GM21786 (cell line): ENCODE data around the gene ASB4.
"Not testable (repeated sequence)": the region's sequence is repeated elsewhere in the genome, so short reads cannot be mapped to it uniquely, and the experiment has no call there.

Experiments used
- ATAC-seq: cut with Tn5 transposase; IDR thresholded peaks from one replicate; pipeline ENCODE4 v1.9.1; 2021; ENCODE audit not compliant: unreplicated experiment

Gene ASB4, protein sequence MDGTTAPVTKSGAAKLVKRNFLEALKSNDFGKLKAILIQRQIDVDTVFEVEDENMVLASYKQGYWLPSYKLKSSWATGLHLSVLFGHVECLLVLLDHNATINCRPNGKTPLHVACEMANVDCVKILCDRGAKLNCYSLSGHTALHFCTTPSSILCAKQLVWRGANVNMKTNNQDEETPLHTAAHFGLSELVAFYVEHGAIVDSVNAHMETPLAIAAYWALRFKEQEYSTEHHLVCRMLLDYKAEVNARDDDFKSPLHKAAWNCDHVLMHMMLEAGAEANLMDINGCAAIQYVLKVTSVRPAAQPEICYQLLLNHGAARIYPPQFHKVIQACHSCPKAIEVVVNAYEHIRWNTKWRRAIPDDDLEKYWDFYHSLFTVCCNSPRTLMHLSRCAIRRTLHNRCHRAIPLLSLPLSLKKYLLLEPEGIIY

GRCh38 chr7:95485391-95486123, at the start of gene ASB4:
Gene ASB4 (plus strand): TSS chr7:95485943. CDS start chr7:95485972, 29 bp downstream.
- no peak for ATAC-seq

GRCh38 chr7:95436407-95436806, 49.3 kb upstream of the ASB4 start:
- no peak for ATAC-seq

GRCh38 chr7:95440394-95441038, 45.2 kb upstream of the ASB4 start:
- no peak for ATAC-seq

DNA sequence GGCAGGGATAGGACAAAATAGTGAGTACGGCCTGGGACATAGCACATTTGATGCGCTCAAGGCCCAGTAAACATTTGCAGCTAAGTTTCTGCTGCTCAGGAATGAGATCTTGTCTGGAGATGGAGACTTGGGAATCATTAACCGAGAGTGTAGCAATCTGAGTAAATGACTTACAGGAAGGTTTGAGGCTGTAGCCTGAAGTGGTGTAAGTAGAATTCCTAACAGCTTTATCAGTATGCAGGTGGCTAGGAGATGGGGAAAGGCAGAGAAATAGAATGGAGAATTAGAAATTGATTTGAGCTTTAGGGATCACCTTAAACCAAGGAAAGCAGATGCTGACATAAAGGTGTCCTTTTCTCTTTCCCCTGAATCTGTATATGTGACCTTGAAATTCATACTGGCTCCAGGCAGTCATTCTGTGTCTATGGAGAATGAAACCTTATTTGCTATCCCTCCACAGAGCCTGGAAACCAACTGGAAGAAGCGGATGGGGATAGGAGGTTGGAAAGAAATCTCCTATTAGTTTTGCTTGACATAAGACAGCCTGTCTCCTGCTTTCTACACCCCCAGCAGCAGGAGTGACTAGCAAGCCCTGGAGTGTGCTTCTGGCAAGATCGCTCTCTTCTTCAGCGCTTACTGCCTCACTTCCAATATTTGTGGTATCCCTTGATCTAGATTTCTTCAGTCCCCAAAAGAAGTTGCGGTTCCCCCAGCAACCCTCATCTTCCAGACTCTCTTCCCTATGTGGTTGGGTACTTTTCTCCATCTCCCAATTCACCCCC, 44.5 kb upstream of the ASB4 start:
- no peak for ATAC-seq

DNA sequence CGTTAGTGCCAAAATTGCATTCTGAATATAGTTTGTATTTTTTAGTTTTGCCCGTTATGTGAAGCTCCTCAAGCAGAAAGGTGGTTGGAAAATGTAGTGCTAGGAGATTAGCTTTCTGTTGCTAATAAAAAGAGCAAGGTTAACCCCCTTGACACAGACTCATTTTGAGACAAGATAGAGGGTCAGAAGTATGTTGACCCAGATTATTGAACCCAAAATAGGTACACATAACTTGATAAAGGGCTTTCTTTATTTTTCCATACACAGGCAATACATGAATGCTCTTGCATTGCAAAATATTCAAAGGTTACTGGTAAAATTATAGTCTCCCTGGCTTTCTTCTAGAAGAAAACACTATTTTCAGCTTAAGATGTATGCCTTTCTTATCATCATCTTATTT, 40.9 kb upstream of the ASB4 start:
- no peak for ATAC-seq

DNA sequence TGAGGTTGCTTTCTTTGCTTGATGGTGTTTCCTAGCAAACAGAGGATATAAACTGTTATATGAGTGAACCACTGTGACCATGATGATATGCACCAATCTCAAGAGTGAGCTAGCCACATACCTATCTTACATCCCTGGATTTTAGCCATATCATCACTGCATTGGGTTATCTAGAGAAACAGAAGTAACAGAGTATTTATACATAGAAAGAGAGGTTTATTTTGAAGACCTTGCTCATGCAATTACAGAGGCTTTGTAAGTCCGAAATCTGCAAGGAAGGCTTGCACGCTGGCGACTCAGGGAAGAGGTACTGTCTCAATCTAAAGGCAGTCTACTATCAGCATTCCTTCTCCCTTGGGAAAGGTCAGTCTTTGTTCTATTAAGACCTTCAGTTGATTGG, 39.1 kb upstream of the ASB4 start:
- no peak for ATAC-seq

DNA sequence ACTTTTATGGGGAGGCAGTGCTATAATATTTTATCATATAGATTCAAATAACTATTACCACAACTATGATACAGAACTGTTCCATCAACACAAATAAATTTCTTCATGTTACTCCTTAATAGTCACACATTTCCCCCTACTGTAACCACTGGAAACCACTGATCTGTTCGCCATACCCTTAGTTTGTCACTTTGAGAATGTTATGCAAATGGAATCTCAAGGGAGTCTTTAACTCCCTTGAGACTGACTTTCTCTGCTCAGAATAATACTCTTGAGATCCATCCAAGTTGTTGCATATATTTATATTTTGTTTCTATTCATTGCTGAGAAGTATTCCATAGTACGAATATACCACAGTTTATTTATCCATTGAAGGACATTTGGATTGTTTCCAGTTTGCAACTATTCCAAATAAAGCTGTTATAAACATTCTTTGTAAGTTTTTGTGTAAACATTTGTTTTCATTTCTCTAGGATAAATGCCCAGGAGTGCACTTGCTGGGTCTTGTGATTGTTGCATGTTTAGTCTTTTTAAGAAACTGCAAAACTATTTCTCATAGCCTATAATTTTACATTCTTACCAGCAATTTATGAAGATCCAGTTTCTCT, 31.2 kb upstream of the ASB4 start:
- ATAC-seq = peak; percentile 66

GRCh38 chr7:95457947-95458346, 27.8 kb upstream of the ASB4 start:
- ATAC-seq = no peak

DNA sequence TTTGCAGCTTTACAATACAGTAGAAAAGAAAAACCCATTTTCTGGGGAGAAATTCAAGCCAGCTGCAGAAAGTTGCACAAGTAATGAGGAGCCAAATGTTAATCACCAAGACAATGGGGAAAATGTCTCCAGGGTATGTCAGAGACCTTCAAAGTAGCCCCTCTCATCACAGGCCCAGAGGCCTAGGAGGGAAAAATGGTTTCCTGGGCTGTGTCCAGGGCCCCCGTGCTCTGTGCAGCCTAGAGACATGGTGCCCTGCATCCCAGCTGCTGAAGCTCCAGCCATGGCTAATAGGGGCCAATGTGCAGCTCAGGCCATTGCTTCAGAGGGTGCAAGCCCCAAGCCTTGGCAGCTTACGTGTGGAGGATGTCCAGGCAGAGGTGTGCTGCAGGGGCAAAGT, 25.1 kb upstream of the ASB4 start:
- ATAC-seq = not testable (repeated sequence)

DNA sequence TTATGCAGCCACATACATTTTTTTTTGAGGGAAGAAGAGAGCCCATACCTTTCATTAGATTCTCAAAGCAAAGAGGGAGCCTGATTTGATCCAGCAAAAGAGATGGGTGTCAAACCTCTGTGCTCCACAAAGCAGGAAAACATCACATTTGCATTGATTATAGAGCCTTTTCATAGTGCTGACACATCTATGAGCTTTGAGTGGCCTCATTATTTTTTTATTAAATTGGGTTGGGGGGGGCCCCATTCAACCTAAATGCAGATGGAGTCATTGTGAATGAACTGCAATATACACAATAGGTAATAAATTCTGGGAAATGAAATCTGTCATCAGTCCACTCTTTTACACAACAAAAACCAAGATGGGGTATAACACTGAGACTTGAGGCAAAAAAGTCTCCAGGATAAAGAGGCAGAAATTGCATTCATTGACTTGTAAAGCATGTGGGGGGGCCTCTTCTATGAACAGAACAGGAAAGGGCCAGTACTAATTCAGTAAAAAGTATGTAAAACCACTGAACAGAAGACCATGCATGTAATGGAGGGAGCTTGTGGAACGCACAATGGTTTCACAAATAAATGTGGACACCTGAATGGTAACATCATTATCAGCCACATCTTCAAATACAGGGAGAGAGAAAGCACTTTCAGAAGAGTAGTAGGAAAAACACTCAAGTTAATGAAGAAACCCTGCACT, 17.7 kb upstream of the ASB4 start:
- no peak for ATAC-seq

GRCh38 chr7:95469187-95469586, 16.6 kb upstream of the ASB4 start:
- no peak for ATAC-seq

DNA sequence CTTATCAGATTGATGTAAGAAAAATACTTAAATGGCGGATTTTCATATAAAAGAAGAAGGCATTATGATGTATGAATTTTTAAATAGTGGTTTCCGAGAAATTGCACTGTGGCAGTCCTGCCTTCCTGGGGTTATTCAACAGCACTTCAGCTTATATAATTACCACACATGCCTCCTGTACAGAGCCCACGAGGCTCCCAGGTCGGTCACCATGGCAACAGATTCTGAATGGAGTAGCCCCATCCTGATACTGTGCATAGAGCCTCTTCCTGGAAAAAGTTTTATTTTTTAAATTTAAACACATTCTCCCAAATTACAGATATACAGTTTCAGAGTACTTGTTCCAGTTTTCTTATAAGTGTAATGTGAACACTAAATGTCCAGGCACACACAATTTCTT, 15.9 kb upstream of the ASB4 start:
- no peak for ATAC-seq

- peak; percentile 99 for ATAC-seq
Measured at GRCh38 chr7:95470452-95470851, 15.3 kb upstream of the ASB4 start.

GRCh38 chr7:95471071-95471470, 14.7 kb upstream of the ASB4 start:
- no peak for ATAC-seq

GRCh38 chr7:95472581-95473161, 13.1 kb upstream of the ASB4 start:
- no peak for ATAC-seq

DNA sequence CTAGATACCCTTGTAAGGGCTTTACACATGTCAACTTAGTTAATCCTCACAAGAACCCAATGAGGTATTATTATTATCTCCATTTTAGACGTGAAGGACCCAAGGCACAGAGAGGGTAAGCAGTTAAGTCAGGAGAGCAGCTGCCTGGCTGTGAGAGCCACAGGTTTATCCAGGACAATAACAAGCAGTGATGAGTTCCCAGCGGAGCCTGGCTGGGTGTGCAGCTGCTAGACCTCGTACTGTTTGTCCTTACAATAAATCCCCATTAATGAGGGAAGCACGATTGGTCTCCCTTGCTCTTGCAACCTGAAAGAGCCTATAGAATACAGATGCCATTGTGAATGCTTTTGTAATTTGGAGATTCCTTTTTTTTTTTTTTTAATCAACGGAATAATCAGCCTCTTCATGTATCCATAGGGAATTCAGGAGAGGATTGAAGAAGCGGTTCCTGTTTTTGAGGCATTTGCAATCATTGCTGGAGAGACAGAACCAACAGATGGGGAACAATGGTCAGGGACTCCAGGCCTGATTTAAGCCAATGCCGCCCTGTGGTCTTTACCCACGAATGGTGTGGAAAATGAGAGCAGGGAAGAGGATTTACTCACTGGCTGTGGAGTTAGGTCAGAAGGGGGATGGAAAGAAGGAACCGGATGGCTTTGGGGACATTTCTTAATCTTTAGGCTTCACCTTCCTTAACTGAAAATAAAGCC, 12.3 kb upstream of the ASB4 start:
- no peak for ATAC-seq

- ATAC-seq = no peak
Measured at GRCh38 chr7:95476072-95476847, 9.5 kb upstream of the ASB4 start.

- ATAC-seq = peak; percentile 65
Measured at GRCh38 chr7:95476904-95477594, 8.7 kb upstream of the ASB4 start.
